Adrenal gland (tissue), 5 donors: ENCODE measurements around the gene RPRML.

Experiments used
- POLR2A ChIP-seq, 2 donors: fragments of 450-650 bp; IDR thresholded peaks; one replicate each; pipeline ENCODE4 v1.6.1; 2017; ENCODE audit warnings: antibody characterized with exemption in 2 of 2, mild to moderate bottlenecking in 2 of 2, moderate library complexity in 1 of 2
- TF ChIP-seq, protein P1 (sequence below), 6 experiments: fragments of 450-650 bp in 4 of 6; fragments of 200-600 bp in 2 of 6; sonication (generic) in 1 of 6; IDR thresholded peaks; 1 replicate in 5 of 6; 2 replicates in 1 of 6; pipeline versions ENCODE4 v1.5.1 to v1.8.0; 2016 to 2021; ENCODE audit warnings: antibody characterized with exemption in 6 of 6, mild to moderate bottlenecking in 2 of 6, moderate library complexity in 1 of 6
- donor health status: DM: no; HTN: no; CAD: no.

GRCh38 chr17:46995841-46996571, 17.0 kb upstream of the RPRML start:
- TF ChIP-seq, protein P1, sequence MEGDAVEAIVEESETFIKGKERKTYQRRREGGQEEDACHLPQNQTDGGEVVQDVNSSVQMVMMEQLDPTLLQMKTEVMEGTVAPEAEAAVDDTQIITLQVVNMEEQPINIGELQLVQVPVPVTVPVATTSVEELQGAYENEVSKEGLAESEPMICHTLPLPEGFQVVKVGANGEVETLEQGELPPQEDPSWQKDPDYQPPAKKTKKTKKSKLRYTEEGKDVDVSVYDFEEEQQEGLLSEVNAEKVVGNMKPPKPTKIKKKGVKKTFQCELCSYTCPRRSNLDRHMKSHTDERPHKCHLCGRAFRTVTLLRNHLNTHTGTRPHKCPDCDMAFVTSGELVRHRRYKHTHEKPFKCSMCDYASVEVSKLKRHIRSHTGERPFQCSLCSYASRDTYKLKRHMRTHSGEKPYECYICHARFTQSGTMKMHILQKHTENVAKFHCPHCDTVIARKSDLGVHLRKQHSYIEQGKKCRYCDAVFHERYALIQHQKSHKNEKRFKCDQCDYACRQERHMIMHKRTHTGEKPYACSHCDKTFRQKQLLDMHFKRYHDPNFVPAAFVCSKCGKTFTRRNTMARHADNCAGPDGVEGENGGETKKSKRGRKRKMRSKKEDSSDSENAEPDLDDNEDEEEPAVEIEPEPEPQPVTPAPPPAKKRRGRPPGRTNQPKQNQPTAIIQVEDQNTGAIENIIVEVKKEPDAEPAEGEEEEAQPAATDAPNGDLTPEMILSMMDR (IDR thresholded peaks at IDR 0.05), result no peak
- no peak for TF ChIP-seq POLR2A (IDR thresholded peaks at IDR 0.05)
